IMR-90 (cell line): ENCODE measurements around the gene GATA2. TPM values are rescaled to one million over a fixed set of nuclear protein-coding genes. Genes with fewer than 3 reads are reported as not detected.

ENCODE experiments used
- ATAC-seq: fragments of 200-7000 bp; cut with Tn5 transposase; 2 replicates; pipeline ENCODE4 v1.9.1; 2020; ENCODE audit warnings: low read depth, mild to moderate bottlenecking, moderate library complexity
- BruUV-seq: library from RNA; stranded (reverse); fragments of 400-500 nt; replicated peaks from 2 replicates; lab custom pipeline; 2021; lab: Mats Ljungman, UMichigan
- CTCF ChIA-PET: fragments of 300-600 bp; formaldehyde crosslinking; extraction: SDS; loops from one replicate; lab custom pipeline; 2021; ENCODE audit warnings: antibody characterized with exemption; lab: Yijun Ruan, JAX
- POLR2A ChIA-PET: fragments of 300-600 bp; sonication (Branson Sonifier 250); formaldehyde crosslinking; loops from one replicate; lab custom pipeline; 2022; ENCODE audit warnings: antibody characterized with exemption; ENCODE audit not compliant: unreplicated experiment; lab: Charles Lee
- DNase-seq: peaks from one replicate; pipeline ENCODE4 v3.0.0; 2013
- H2AFZ ChIP-seq: replicated peaks from 2 replicates; pipeline ENCODE3; 2013; ENCODE audit warnings: low read length, mild to moderate bottlenecking; ENCODE audit not compliant: poor library complexity
- H2AK5ac ChIP-seq: 2 replicates; pipeline ENCODE4 v1.6.1; 2013; ENCODE audit warnings: low read depth, low read length, inconsistent platforms
- H2AK9ac ChIP-seq: replicated peaks from 2 replicates; pipeline ENCODE3; 2013; ENCODE audit warnings: mild to moderate bottlenecking, low read depth, low read length, moderate library complexity; ENCODE audit not compliant: poor library complexity
- H2BK120ac ChIP-seq: 2 replicates; pipeline ENCODE4 v1.6.1; 2013; ENCODE audit warnings: low read depth, low read length, inconsistent platforms
- H2BK15ac ChIP-seq: 3 replicates; pipeline ENCODE4 v1.6.1; 2013; ENCODE audit warnings: low read depth, low read length, inconsistent platforms
- H2BK20ac ChIP-seq: 2 replicates; pipeline ENCODE4 v1.6.1; 2013; ENCODE audit warnings: low read depth, mild to moderate bottlenecking, inconsistent platforms, low read length, moderate library complexity
- H2BK5ac ChIP-seq: 2 replicates; pipeline ENCODE4 v1.6.1; 2013; ENCODE audit warnings: mild to moderate bottlenecking, low read depth, low read length, inconsistent platforms; ENCODE audit not compliant: poor library complexity, severe bottlenecking
- H3K14ac ChIP-seq: replicated peaks from 2 replicates; pipeline ENCODE4 v1.6.1; 2013; ENCODE audit warnings: low read depth, low read length, inconsistent platforms
- H3K18ac ChIP-seq: 2 replicates; pipeline ENCODE4 v1.6.1; 2013; ENCODE audit warnings: low read depth, low read length, control low read depth
- H3K23ac ChIP-seq: 2 replicates; pipeline ENCODE4 v1.6.1; 2013; ENCODE audit warnings: low read depth, low read length, inconsistent platforms
- H3K27ac ChIP-seq: 2 replicates; pipeline ENCODE4 v1.5.1; 2013; ENCODE audit warnings: mild to moderate bottlenecking, control low read depth, low read length; ENCODE audit not compliant: insufficient read depth
- H3K27me3 ChIP-seq: 2 replicates; pipeline ENCODE4 v1.6.1; 2013; ENCODE audit warnings: low read length; ENCODE audit not compliant: control insufficient read depth, insufficient read depth
- H3K36me3 ChIP-seq: 2 replicates; pipeline ENCODE4 v1.6.1; 2013; ENCODE audit warnings: low read length, mixed read lengths; ENCODE audit not compliant: control insufficient read depth, insufficient read depth
- H3K4ac ChIP-seq: 2 replicates; pipeline ENCODE4 v1.6.1; 2013; ENCODE audit warnings: low read depth, low read length, inconsistent platforms
- H3K4me1 ChIP-seq: 2 replicates; pipeline ENCODE4 v1.6.1; 2013; ENCODE audit warnings: low read length, mixed read lengths; ENCODE audit not compliant: control insufficient read depth, insufficient read depth
- H3K4me2 ChIP-seq: 2 replicates; pipeline ENCODE4 v1.6.1; 2013; ENCODE audit warnings: low read depth, mild to moderate bottlenecking, control low read depth, low read length, moderate library complexity
- H3K4me3 ChIP-seq: 2 replicates; pipeline ENCODE4 v1.5.1; 2013; ENCODE audit warnings: low read depth, mild to moderate bottlenecking, control low read depth, low read length, moderate library complexity; ENCODE audit not compliant: insufficient read depth
- H3K56ac ChIP-seq: 2 replicates; pipeline ENCODE4 v1.6.1; 2013; ENCODE audit warnings: low read length, inconsistent platforms; ENCODE audit not compliant: insufficient read depth; ENCODE audit errors: extremely low read depth
- H3K79me1 ChIP-seq, 2 experiments: 2 replicates each; pipeline ENCODE4 v1.6.1; 2013; ENCODE audit warnings: low read length in 2 of 2, inconsistent platforms in 1 of 2, low read depth in 1 of 2
- H3K9ac ChIP-seq: 2 replicates; pipeline ENCODE4 v1.6.1; 2013; ENCODE audit warnings: low read depth, low read length, control low read depth
- H3K9me1 ChIP-seq: 2 replicates; pipeline ENCODE4 v1.6.1; 2013; ENCODE audit warnings: low read length, inconsistent platforms; ENCODE audit not compliant: insufficient read depth
- H3K9me3 ChIP-seq: 2 replicates; pipeline ENCODE4 v1.6.1; 2013; ENCODE audit warnings: low read length; ENCODE audit not compliant: control insufficient read depth, insufficient read depth
- H4K20me1 ChIP-seq: 2 replicates; pipeline ENCODE4 v1.6.1; 2013; ENCODE audit warnings: low read length, inconsistent platforms; ENCODE audit not compliant: insufficient read depth
- H4K5ac ChIP-seq: 2 replicates; pipeline ENCODE4 v1.6.1; 2013; ENCODE audit warnings: mild to moderate bottlenecking, low read depth, low read length, control low read depth
- H4K8ac ChIP-seq, 2 experiments: 2 replicates each; pipeline ENCODE4 v1.6.1; 2013; ENCODE audit warnings: low read depth in 2 of 2, low read length in 2 of 2, control low read depth in 1 of 2, inconsistent platforms in 1 of 2
- H4K91ac ChIP-seq: 2 replicates; pipeline ENCODE4 v1.6.1; 2013; ENCODE audit warnings: low read depth, low read length, inconsistent platforms; ENCODE audit not compliant: insufficient read depth
- BHLHE40 ChIP-seq: fragments of 150-350 bp; IDR thresholded peaks from 2 replicates; pipeline ENCODE4 v1.6.1; 2016; ENCODE audit warnings: mild to moderate bottlenecking, low read depth, low read length
- CEBPB ChIP-seq: IDR thresholded peaks from 2 replicates; pipeline ENCODE4 v1.6.1; 2012; ENCODE audit warnings: low read depth, low read length, improper control_type of control experiment
- CHD1 ChIP-seq: IDR thresholded peaks from 2 replicates; pipeline ENCODE4 v1.6.1; 2012; ENCODE audit warnings: low read depth, low read length, improper control_type of control experiment
- CTCF ChIP-seq: conservative IDR thresholded peaks from 2 replicates; pipeline ENCODE4 v1.5.1; 2012; ENCODE audit warnings: mild to moderate bottlenecking, low read depth, low read length, improper control_type of control experiment
- ELK1 ChIP-seq: fragments of 150-350 bp; IDR thresholded peaks from 2 replicates; pipeline ENCODE4 v1.6.1; 2016; ENCODE audit warnings: low read depth, mild to moderate bottlenecking, low read length, moderate library complexity, borderline replicate concordance
- FOS ChIP-seq: fragments of 150-350 bp; IDR thresholded peaks from 2 replicates; pipeline ENCODE4 v1.6.1; 2016; ENCODE audit warnings: low read depth, low read length
- MAFK ChIP-seq: IDR thresholded peaks from 2 replicates; pipeline ENCODE4 v1.6.1; 2012; ENCODE audit warnings: low read depth, low read length, improper control_type of control experiment
- MAZ ChIP-seq: IDR thresholded peaks from 2 replicates; pipeline ENCODE4 v1.6.1; 2012; ENCODE audit warnings: low read depth, mild to moderate bottlenecking, low read length, improper control_type of control experiment, moderate library complexity, borderline replicate concordance
- MXI1 ChIP-seq: IDR thresholded peaks from 2 replicates; pipeline ENCODE4 v1.6.1; 2012; ENCODE audit warnings: low read depth, mild to moderate bottlenecking, low read length, moderate library complexity, borderline replicate concordance
- NFE2L2 ChIP-seq: fragments of 150-350 bp; IDR thresholded peaks from 2 replicates; pipeline ENCODE4 v1.6.1; 2016; ENCODE audit warnings: low read depth, mild to moderate bottlenecking, low read length
- POLR2A ChIP-seq: IDR thresholded peaks from 2 replicates; pipeline ENCODE4 v1.6.1; 2012; ENCODE audit warnings: mild to moderate bottlenecking, low read depth, low read length
- RAD21 ChIP-seq: IDR thresholded peaks from 2 replicates; pipeline ENCODE4 v1.6.1; 2012; ENCODE audit warnings: low read length, improper control_type of control experiment
- RCOR1 ChIP-seq: IDR thresholded peaks from 2 replicates; pipeline ENCODE4 v1.6.1; 2012; ENCODE audit warnings: mild to moderate bottlenecking, low read length, improper control_type of control experiment; ENCODE audit not compliant: insufficient replicate concordance
- RFX5 ChIP-seq: IDR thresholded peaks from 2 replicates; pipeline ENCODE4 v1.8.0; 2012; ENCODE audit warnings: low read depth, mild to moderate bottlenecking, low read length, moderate library complexity
- SMC3 ChIP-seq: fragments of 150-350 bp; IDR thresholded peaks from 2 replicates; pipeline ENCODE4 v1.6.1; 2016; ENCODE audit warnings: low read depth, mild to moderate bottlenecking, antibody characterized with exemption, low read length, moderate library complexity
- USF2 ChIP-seq: fragments of 150-350 bp; IDR thresholded peaks from 2 replicates; pipeline ENCODE4 v1.6.1; 2017; ENCODE audit warnings: mild to moderate bottlenecking, antibody characterized with exemption, low read length, low read depth
- WGBS, 2 experiments: methylation state at CpG; one replicate each; pipeline versions ENCODE4 v1.1.5 to v1.1.7; 2013; ENCODE audit warnings: missing lambda C conversion rate in 2 of 2; ENCODE audit not compliant: insufficient read length in 1 of 2; ENCODE audit errors: extremely low coverage in 2 of 2; 5-methylcytosine and 5-hydroxymethylcytosine counted together
- dilution Hi-C: fragments of 300-500 bp; cut with HindIII; formaldehyde crosslinking; loops from one replicate; pipeline ENCODE4 v1.14.3; 2018; ENCODE audit warnings: low sequenced_read_pairs; ENCODE audit not compliant: unreplicated experiment
- in situ Hi-C: fragments of 300-500 bp; cut with MboI; formaldehyde crosslinking; loops from 3 replicates; pipeline ENCODE4 v1.14.3; 2019; ENCODE audit warnings: low sequenced_read_pairs, inconsistent platforms, mixed read lengths
- intact Hi-C: fragments of 100-400 bp; cut with micrococcal nuclease; formaldehyde crosslinking; loops from 2 replicates; pipeline ENCODE4 v1.10.0; 2022
- polyA plus RNA-seq, 3 experiments: library from polyadenylated mRNA; depleted of rRNA; stranded (reverse); fragments of >200 nt; gene quantifications; 2 replicates each; pipeline ENCODE4 v1.2.3, GENCODE V29; 2012; ENCODE audit warnings: low replicate concordance in 1 of 3
- total RNA-seq: library from RNA; depleted of rRNA; stranded (reverse); fragments of >200 nt; gene quantifications from 2 replicates; pipeline ENCODE4 v1.2.3, GENCODE V29; 2012

GATA2 gene
- total and polyA plus RNA-seq, 2 of the 4 experiments (the other 2 are of a cell fraction) = 2.2 to 13.5 TPM

GRCh38 chr3:128471110-128471509 is 21.9 kb downstream of the GATA2 start:
- Histone ChIP-seq H3K27me3 (peaks cover 85% of the 10 kb centered on the region), H3K23ac (no peak overlapping the region), H3K4me1 (no peaks in the 10 kb centered on the region), H3K9me1 (peaks cover 8% of the 10 kb centered on the region), H4K8ac (no peak overlapping the region), H2BK5ac (no peak overlapping the region), H3K27ac (no peak overlapping the region), H3K18ac (no peak overlapping the region), H2BK20ac (no peak overlapping the region), H4K91ac (no peak overlapping the region), H2BK15ac (no peak overlapping the region), H2AK9ac (no peak overlapping the region), H3K4ac (no peak overlapping the region), H2AFZ (no peak overlapping the region), H3K9me3 (peaks cover 8% of the 10 kb centered on the region), H3K4me3 (no peak overlapping the region), H4K20me1 (no peaks in the 10 kb centered on the region), H3K9ac (no peak overlapping the region), H3K36me3 (no peaks in the 10 kb centered on the region), H3K4me2 (no peak overlapping the region), H3K56ac (no peak overlapping the region), H3K79me1 (no peaks in the 10 kb centered on the region), H4K5ac (no peak overlapping the region), H2BK120ac (no peak overlapping the region), H3K14ac (no peak overlapping the region), H2AK5ac (no peak overlapping the region)
- CTCF ChIA-PET = no interaction called here
- BruUV-seq = no TSS peak
- TF ChIP-seq CTCF = no peak
- TF ChIP-seq RCOR1 = no peak
- TF ChIP-seq RAD21 = no peak
- TF ChIP-seq MAFK = no peak
- TF ChIP-seq CEBPB = no peak
- no peak for TF ChIP-seq MAZ
- TF ChIP-seq NFE2L2 = no peak
- TF ChIP-seq FOS = no peak
- TF ChIP-seq SMC3 = no peak
- TF ChIP-seq USF2 = no peak
- no peak for TF ChIP-seq ELK1
- no peak for TF ChIP-seq POLR2A
- no peak for TF ChIP-seq MXI1
- TF ChIP-seq CHD1 = no peak
- TF ChIP-seq BHLHE40 = no peak
- no peak for TF ChIP-seq RFX5
- no CpG with 5 or more reads among the region's 2 CpGs for WGBS, 2 experiments
- intact Hi-C loops = no loop called here
- DNase-seq = no peak
- dilution Hi-C loops = no loop called here
- ATAC-seq = no peak
- POLR2A ChIA-PET = no interaction called here
- in situ Hi-C loops = no loop called here
